UCSD-AML1 (cell line): ENCODE measurements around the gene KIRREL1.

ENCODE experiments used
- DNase-seq: peaks from one replicate; lab custom pipeline; 2025; ENCODE audit not compliant: unreplicated experiment; lab: John Stamatoyannopoulos, UW

Gene KIRREL1

DNA sequence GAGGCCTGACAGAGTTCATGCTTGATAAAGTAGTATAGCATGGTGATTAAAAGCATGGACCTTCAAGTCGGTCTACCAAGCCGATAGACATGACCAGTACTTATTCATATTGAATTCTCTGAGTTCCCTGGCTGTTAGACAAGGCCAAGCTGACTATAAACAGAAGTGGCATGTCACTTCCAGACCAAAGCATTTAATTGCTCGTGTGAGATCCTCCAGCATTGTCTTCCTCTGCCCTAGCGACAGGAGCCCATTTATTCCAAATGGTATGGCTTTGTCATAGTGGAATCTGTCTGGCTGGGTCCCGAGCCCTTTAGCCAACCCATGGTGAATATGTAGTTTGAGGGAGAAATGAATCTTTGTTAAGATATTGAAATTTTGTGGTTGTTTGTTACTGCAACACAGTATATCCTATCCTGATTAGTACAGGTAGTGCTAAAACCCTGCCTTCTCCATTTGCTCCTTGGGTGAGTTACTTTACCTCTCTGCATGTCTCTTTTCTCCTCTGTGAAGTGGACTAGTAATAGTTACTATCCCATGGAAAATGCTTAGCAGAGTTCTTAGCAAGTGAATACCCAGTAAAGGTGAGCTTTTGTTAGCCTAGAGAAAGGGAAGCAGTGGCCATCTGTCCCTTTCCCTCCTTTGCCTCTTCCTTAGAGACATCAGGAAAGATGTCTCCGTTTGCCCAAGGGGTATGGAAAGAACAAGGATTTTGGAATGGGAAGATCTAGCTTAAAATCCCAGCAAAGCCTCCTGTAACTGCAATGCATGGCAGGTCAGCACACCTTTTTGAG is 109.6 kb downstream of the KIRREL1 start:
- no peak for DNase-seq

DNA sequence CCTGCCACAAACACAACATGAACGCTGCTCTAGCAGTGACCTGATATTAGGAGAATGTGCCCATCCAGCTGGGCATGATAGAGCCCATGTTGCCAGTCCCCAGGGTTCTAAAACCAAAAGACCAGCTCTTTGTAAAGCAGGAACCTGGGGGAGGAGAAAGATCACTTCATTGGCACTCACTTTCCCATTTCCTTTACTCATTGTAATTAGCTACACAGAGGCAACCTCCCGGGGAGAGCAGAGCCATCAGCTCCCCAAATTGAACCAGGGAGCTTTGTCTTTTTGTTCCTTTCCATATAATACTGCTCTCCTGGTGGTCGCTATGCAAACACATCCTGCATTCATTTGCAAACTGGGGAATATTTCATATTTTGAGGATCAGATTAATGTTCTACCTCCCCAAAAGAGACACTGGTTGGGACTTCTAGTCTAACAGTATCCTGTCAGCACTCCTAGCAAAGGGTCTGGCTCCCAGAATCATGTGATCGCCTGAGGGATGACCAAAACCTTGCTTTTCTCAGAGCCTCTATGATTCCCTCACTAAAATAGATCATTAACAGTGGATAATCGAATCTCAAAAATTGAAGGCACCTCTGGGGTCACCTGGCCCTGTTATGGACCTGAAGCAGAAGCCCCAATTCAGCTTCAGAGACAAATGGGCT is 110.5 kb downstream of the KIRREL1 start:
- no peak for DNase-seq

DNA sequence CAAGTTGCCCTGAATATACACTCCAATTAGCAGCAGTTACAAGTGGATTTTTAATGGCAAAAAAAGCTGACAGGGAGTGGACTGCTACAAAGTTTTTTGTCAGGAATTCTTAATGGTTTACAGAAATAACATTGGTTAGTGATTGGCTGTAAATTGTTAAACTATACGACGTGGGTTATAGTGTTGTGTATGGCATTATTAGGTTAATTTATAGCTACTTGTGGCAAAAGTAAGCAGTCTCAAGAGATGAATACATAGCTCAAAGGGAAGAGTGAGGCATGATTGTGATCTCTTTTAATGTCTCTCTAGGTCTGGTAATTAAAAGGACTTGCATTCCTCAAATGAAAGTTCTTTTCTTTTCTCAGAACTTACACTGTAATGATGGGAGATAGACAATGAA is 111.4 kb downstream of the KIRREL1 start:
- DNase-seq: no peak

DNA sequence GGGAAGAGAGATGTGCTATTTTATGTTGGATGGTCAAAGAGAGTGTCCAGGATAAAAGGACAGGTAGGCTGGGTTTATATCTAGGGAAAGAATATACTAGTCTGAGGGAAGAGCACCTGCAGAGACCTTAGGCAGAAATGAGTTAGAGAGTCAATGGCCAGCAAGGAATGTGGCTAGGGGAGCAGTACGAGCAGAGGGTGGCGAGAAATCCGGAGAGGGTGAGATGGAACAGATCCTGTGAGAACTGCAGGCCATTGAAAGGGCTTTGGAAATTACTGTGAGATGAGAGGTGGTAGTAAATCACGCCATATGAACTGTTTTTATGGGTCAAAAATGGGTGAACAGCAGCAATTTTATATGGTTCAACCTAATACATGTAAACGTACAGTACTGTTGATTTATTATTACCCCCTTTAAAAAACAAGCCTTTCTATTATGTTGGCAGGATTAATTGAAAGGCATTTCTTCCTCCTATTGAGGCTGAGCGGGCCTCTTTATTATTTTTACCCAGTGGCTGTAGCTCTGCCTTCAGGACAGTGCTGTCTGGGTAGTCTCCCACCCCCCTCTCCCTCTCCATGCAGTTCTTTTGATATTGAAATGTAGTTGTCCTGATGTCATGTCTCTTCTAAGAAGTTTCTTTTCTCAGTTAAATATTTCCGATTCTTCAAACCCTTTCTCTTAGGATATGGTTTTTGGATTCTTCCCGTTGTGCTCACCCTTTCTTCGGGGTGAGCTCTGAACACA is 112.1 kb downstream of the KIRREL1 start:
- DNase-seq: no peak

- no peak for DNase-seq
Observed at GRCh38 chr1:158107916-158108315, 114.5 kb downstream of the KIRREL1 start.

DNA sequence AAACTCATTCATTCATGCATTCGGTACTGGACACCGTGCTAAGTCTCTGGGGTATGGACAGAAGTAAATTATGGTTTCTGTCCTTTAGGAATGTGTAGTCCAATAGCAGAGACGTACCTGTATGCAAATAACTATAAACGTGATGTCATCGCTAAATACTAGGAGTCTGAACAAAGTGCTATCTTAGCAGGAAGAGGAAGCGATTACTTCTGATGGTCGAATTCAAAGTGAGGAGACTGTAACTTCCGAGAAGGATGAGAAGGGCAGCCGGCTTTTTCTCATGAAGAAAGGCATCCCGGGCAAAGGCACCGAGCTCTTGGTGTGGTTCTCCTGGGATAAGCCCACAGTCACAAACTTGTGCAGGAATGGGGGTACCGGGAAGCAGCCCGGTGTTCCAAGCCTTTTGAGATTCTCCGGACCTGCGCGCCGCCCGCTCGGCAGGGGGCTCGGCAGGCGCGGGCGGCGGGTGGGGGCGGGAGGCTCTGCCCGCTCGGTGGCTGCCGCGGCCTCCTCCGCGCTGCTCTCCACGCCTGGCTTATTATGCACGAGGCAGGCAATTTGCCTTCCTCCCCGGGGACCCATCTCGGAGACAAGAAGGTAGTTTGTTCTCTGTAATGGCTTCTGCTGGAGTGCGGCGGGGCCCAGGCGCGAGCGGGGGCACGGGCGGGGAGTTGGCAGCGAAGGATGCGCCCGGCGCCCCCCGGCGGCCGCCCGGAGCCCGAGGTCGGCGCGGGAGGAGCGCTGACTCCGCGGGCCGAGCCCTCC is 119.7 kb downstream of the KIRREL1 start:
- no peak for DNase-seq

DNA sequence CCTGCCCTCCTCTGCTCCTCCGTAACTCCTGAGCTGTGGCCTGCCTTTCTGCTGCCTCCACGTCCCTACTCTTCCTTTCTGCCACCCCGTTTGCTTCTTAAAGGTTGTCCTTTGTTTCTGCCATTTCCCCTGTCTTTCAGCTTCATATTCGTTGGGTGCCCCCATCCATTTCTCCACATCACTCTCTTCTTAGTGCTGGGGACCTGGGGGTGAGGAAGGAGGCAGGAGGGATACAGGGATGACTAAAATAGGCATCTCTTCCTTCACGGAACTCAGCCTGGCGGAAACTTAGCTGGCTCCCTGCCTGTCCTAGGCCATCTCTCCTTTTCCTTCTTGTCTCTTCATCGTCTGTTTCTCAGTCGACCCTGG is 120.3 kb downstream of the KIRREL1 start:
- no peak for DNase-seq

- no peak for DNase-seq
Observed at GRCh38 chr1:158115126-158115525, 121.7 kb downstream of the KIRREL1 start.

DNA sequence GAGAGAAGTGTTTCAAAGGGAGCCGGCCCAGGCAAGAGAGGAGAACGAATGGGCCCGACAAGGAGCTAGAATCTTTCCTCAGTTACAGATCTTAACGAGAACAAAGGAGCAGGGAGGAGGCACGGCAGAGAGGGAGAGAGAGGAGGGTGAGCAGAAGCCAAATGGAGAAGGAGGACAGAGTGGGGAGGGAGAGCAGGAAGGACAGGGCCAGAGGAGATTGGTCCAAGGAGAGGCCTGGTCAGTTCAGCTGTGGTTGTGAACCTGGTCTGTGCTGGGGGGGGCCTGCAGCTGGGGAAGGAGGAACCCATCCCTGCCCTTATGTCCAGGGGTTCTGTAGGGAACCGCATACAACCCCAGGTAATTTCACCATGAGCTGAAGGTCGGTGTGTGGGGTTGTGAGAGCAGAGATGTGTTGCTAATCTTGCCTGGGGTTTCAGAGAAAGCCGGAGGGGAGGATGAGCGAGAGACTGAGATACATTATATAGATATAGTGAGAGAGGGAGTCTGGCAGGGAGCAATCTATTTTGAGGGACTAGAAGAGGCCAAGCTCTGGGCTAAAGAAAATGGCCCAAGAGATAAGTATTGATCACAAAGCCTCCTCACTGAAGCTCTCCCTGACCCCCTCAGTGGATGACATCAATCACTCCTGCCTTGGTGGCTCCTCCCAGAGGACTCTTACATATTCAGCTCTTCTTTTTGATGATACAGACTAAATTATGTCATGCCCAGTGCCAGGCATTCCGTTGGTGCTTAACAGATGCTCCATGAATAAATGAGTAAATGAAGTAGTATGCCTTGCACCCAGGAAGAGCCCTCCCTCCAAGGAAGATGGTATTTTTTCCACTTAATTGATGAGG is 123.1 kb downstream of the KIRREL1 start:
- no peak for DNase-seq

GRCh38 chr1:158117854-158118704 is 124.6 kb downstream of the KIRREL1 start:
- DNase-seq: peak; percentile 59

- DNase-seq: no peak
Observed at GRCh38 chr1:158118713-158119402, 125.4 kb downstream of the KIRREL1 start.

DNA sequence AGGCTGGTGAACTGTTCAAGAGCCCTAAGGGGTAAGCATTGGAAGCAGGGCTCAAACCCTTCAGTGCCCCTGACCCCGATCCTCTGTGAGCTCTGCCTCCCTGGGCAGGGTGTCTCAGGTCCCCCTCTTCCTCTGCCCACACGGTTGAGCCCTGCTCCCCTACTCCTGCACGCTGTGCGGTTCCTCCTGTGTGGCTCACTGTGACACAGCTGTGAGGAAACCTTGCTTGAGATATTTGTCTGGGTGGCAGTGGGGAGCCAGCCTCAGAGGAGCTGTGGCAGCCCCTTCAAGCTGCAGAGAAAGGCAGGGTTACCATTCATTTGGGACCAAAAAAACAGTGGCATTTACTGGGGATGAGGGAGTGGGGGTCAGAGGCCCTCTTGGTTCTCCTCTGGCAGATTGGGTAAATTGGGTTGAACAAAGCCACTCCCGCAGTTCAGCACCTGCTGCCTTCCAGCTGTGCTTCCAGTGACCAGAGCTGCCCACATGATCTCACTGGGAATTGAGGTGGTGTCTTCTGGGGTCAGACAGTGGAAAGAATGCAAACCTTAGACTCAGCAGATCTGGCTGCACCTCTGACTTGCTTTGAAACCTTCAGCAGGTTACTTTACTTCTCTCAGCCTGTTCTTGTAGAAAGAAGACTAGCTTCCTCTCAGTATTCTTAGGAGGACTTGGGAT is 126.7 kb downstream of the KIRREL1 start:
- DNase-seq: no peak

DNA sequence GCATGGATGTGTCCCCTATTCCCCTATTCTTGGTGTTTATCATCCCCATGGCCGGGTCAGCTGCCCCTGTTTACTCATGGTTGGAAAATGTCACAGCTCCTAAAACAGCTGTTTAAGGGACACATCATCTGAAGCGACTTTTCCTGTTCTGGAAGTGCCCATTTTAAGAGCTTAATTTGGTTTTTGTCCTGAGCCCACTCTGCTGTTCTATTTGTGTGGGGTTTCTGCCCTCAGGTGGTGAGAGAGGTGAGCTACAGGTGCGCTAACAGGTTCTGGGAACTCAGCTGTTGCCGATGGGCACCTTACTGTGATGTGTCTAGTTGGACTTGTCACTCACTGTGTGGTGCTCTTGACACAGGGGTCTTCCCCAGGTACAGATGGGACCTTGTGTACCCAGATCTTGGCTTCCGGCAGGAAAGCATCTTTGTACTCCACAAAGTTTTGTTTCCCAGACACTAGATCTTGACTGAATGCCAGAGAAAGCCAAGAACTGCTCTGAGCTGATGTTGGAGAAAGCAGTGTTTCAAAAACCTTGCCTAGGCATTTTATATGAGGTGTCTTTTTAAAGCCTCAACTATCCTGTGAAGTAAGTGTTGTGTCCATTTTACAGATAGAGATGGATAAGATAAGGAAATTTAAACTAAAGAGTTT is 128.3 kb downstream of the KIRREL1 start:
- DNase-seq: no peak

DNA sequence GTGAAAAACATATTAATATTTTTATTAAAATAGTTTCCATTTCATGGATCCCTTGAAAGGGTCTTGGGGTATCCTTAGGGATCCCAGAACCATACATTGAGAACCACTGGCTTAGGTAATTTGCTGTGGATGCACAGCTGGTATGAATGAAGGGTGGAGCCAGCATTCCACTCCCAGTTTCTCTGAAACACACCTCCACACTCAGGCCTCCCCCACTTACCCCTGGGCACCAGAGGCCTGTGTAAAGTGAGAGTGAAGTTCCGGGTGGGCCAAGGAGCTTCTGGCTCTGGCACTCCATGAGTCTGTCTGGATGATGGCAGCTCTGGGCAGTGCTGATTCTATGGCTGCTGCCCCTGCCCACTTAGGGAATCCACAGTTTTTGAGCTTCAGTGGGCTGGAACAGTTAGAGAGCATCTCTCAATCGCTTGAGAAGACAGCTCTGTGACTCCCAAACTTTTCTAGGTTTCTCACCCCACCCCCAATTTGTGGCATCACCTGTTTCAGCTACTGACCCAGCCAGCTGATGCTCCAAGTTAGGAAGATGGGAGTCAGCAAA is 129.5 kb downstream of the KIRREL1 start:
- no peak for DNase-seq

- no peak for DNase-seq
Observed at GRCh38 chr1:158124034-158124433, 130.6 kb downstream of the KIRREL1 start.

GRCh38 chr1:158124999-158125398 is 131.6 kb downstream of the KIRREL1 start:
- DNase-seq: peak; percentile 71

DNA sequence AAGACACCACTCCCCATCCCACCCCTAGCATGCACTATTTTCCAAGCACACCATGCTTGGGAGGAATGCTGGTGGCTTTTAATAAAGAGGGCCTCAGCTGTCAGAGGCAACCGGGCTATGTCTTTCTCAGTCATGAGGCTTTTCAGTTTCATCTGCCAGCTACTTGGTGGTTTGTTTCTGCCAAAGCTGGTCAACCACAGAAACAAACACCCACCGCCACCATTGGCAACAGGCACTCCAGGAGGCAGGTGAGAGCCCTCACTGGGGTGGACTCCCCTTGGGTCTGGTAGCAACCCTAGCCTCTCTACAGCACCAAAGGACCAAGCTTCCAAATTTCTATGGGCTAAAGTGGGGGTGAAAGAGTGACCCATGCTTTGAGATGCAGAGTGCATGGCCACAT is 133.0 kb downstream of the KIRREL1 start:
- DNase-seq: no peak
